HepG2 (cell line): ENCODE results near the gene GDE1. TPM values are rescaled to one million over a fixed set of nuclear protein-coding genes. Genes with fewer than 3 reads are reported as not detected.

ENCODE experiments used
- BCL6 ChIP-seq: IDR thresholded peaks from 2 replicates; pipeline ENCODE4 v1.6.1; 2016; ENCODE audit warnings: missing genetic modification reagents, missing compliant biosample characterization
- CREM ChIP-seq, 2 experiments: sonication (generic) in 1 of 2; formaldehyde crosslinking in 1 of 2; IDR thresholded peaks; 2 replicates each; pipeline versions ENCODE4 v1.4.0 to v1.6.1; 2016 to 2020; ENCODE audit warnings: antibody characterized with exemption in 1 of 2, mild to moderate bottlenecking in 1 of 2, missing genetic modification reagents in 1 of 2
- HDAC2 ChIP-seq: sonication (generic); formaldehyde crosslinking; IDR thresholded peaks from 2 replicates; pipeline ENCODE4 v1.4.0; 2020; ENCODE audit warnings: missing genetic modification reagents
- HES4 ChIP-seq: sonication (generic); formaldehyde crosslinking; IDR thresholded peaks from 2 replicates; pipeline ENCODE4 v1.9.0; 2021; ENCODE audit warnings: mild to moderate bottlenecking, missing genetic modification reagents, borderline replicate concordance
- HNF4A ChIP-seq: sonication (generic); formaldehyde crosslinking; IDR thresholded peaks from 2 replicates; pipeline ENCODE4 v1.4.0; 2020; ENCODE audit warnings: missing genetic modification reagents
- LBX2 ChIP-seq: sonication (generic); formaldehyde crosslinking; IDR thresholded peaks from 2 replicates; pipeline ENCODE4 v1.5.0; 2020; ENCODE audit warnings: missing genetic modification reagents, mild to moderate bottlenecking, borderline replicate concordance
- NR2C2 ChIP-seq: sonication (generic); formaldehyde crosslinking; IDR thresholded peaks from 2 replicates; pipeline ENCODE4 v1.4.0; 2020; ENCODE audit warnings: missing genetic modification reagents, mild to moderate bottlenecking, moderate library complexity, borderline replicate concordance
- SMAD9 ChIP-seq: sonication (generic); formaldehyde crosslinking; IDR thresholded peaks from 2 replicates; pipeline ENCODE4 v1.5.1; 2020; ENCODE audit warnings: mild to moderate bottlenecking, missing genetic modification reagents
- SOX6 ChIP-seq, 2 experiments: fragments of 450-650 bp in 1 of 2; sonication (generic) in 1 of 2; formaldehyde crosslinking in 1 of 2; IDR thresholded peaks; 2 replicates each; pipeline versions ENCODE4 v1.4.0 to v1.6.1; 2017 to 2020; ENCODE audit warnings: antibody characterized with exemption in 1 of 2, mild to moderate bottlenecking in 1 of 2, missing genetic modification reagents in 1 of 2
- SP5 ChIP-seq: IDR thresholded peaks from 2 replicates; pipeline ENCODE4 v1.6.1; 2016; ENCODE audit warnings: low read depth, borderline replicate concordance
- SSRP1 ChIP-seq: IDR thresholded peaks from 2 replicates; pipeline ENCODE4 v1.6.1; 2016; ENCODE audit warnings: control low read depth
- TFAP4 ChIP-seq: sonication (generic); IDR thresholded peaks from 2 replicates; pipeline ENCODE4 v1.6.1; 2016; ENCODE audit warnings: low read depth, borderline replicate concordance
- ZBTB37 ChIP-seq: sonication (generic); formaldehyde crosslinking; IDR thresholded peaks from 2 replicates; pipeline ENCODE4 v1.4.0; 2020; ENCODE audit warnings: mild to moderate bottlenecking, missing genetic modification reagents
- ZNF549 ChIP-seq: sonication (generic); formaldehyde crosslinking; IDR thresholded peaks from 2 replicates; pipeline ENCODE4 v1.5.0; 2020; ENCODE audit warnings: missing genetic modification reagents
- ZNF572 ChIP-seq: sonication (generic); formaldehyde crosslinking; IDR thresholded peaks from 2 replicates; pipeline ENCODE4 v1.5.1; 2020; ENCODE audit warnings: mild to moderate bottlenecking, missing genetic modification reagents
- ZNF644 ChIP-seq: IDR thresholded peaks from 2 replicates; pipeline ENCODE4 v1.6.1; 2016; ENCODE audit warnings: low read depth
- polyA plus RNA-seq, 8 experiments: library from polyadenylated mRNA; depleted of rRNA in 3 of 8; stranded (reverse) in 7 of 8; unstranded in 1 of 8; fragments of >200 nt; fragmentation: Illumina TruSeq in 4 of 8; extraction: Trizol in 4 of 8; gene quantifications; 2 replicates each; pipeline versions ENCODE4 v1.2.1 to v1.2.3, GENCODE V29; 2011 to 2016; ENCODE audit warnings: low read depth in 4 of 8, missing spikeins in 1 of 8, mixed read lengths in 1 of 8; ENCODE audit not compliant: insufficient read depth in 1 of 8
- total RNA-seq, 5 experiments: library from RNA; depleted of rRNA; stranded (reverse); fragments of >200 nt; fragmentation: Illumina TruSeq; extraction: Trizol; gene quantifications; 2 replicates each; pipeline ENCODE4 v1.2.3, GENCODE V29; 2016; ENCODE audit warnings: low read depth in 1 of 5
- TF ChIP-seq, protein P1 (sequence below): sonication (generic); formaldehyde crosslinking; IDR thresholded peaks from 2 replicates; pipeline ENCODE4 v1.5.1; 2020; ENCODE audit warnings: missing genetic modification reagents, mild to moderate bottlenecking, borderline replicate concordance
- TF ChIP-seq, protein P2 (sequence below): sonication (generic); formaldehyde crosslinking; IDR thresholded peaks from 2 replicates; pipeline ENCODE4 v1.5.1; 2020; ENCODE audit warnings: mild to moderate bottlenecking, missing genetic modification reagents, borderline replicate concordance

GDE1 gene
- total and polyA plus RNA-seq, 2 of the 13 experiments (the other 11 are each of a cell fraction or from before 2014, with no cell fraction given) = 35.9 to 59.0 TPM

GRCh38 chr16:19479302-19479721 is 42.6 kb downstream of the GDE1 start (continued):
- TF ChIP-seq ZNF549 (CRISPR knock-in tag) (no peak), CREM (IDR thresholded peaks at IDR 0.05) (peak; percentile 65), CREM (CRISPR knock-in tag; IDR thresholded peaks at IDR 0.05) (no peak), TFAP4 (0 out of 2 replicates have a peak, but pooled peaks have one; percentile 32), HDAC2 (CRISPR knock-in tag) (0 out of 2 replicates have a peak, but pooled peaks have one; percentile 16), SSRP1 (CRISPR knock-in tag) (no peak), ZNF644 (CRISPR knock-in tag) (peak; percentile 41; the same call in 1 of the 2 replicates), SP5 (CRISPR knock-in tag) (peak; percentile 29; the same call in 1 of the 2 replicates), LBX2 (no peak), HNF4A (peak; percentile 41; the same call in 1 of the 2 replicates), ZBTB37 (CRISPR knock-in tag) (no peak), BCL6 (CRISPR knock-in tag) (no peak), SOX6 (IDR thresholded peaks at IDR 0.05) (no peak), SOX6 (CRISPR knock-in tag; IDR thresholded peaks at IDR 0.05) (peak; percentile 55; the same call in 1 of the 2 replicates), NR2C2 (CRISPR knock-in tag) (no peak), SMAD9 (CRISPR knock-in tag) (0 out of 2 replicates have a peak, but pooled peaks have one; percentile 57), ZNF572 (no peak), HES4 (CRISPR knock-in tag) (no peak)
- TF ChIP-seq, protein P1, sequence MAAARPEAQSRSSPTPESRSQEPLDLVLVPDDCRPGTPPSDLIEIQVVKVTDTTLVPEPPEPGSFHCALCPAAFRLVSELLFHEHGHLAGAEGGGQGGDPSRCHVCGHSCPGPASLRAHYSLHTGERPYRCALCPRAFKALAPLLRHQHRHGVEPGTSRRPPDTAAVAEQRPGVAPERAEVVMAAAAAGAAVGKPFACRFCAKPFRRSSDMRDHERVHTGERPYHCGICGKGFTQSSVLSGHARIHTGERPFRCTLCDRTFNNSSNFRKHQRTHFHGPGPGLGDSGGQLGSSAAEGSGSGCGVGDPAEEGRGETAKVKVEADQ (CRISPR knock-in tag) = 0 out of 2 replicates have a peak, but pooled peaks have one; percentile 34
- TF ChIP-seq, protein P2, sequence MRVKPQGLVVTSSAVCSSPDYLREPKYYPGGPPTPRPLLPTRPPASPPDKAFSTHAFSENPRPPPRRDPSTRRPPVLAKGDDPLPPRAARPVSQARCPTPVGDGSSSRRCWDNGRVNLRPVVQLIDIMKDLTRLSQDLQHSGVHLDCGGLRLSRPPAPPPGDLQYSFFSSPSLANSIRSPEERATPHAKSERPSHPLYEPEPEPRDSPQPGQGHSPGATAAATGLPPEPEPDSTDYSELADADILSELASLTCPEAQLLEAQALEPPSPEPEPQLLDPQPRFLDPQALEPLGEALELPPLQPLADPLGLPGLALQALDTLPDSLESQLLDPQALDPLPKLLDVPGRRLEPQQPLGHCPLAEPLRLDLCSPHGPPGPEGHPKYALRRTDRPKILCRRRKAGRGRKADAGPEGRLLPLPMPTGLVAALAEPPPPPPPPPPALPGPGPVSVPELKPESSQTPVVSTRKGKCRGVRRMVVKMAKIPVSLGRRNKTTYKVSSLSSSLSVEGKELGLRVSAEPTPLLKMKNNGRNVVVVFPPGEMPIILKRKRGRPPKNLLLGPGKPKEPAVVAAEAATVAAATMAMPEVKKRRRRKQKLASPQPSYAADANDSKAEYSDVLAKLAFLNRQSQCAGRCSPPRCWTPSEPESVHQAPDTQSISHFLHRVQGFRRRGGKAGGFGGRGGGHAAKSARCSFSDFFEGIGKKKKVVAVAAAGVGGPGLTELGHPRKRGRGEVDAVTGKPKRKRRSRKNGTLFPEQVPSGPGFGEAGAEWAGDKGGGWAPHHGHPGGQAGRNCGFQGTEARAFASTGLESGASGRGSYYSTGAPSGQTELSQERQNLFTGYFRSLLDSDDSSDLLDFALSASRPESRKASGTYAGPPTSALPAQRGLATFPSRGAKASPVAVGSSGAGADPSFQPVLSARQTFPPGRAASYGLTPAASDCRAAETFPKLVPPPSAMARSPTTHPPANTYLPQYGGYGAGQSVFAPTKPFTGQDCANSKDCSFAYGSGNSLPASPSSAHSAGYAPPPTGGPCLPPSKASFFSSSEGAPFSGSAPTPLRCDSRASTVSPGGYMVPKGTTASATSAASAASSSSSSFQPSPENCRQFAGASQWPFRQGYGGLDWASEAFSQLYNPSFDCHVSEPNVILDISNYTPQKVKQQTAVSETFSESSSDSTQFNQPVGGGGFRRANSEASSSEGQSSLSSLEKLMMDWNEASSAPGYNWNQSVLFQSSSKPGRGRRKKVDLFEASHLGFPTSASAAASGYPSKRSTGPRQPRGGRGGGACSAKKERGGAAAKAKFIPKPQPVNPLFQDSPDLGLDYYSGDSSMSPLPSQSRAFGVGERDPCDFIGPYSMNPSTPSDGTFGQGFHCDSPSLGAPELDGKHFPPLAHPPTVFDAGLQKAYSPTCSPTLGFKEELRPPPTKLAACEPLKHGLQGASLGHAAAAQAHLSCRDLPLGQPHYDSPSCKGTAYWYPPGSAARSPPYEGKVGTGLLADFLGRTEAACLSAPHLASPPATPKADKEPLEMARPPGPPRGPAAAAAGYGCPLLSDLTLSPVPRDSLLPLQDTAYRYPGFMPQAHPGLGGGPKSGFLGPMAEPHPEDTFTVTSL = 0 out of 2 replicates have a peak, but pooled peaks have one; percentile 49
